Astrocyte (in vitro differentiated cells and primary cell): ENCODE measurements around the gene WDR27.

ENCODE experiments used
- CTCF ChIP-seq: IDR thresholded peaks from 2 replicates; pipeline ENCODE4 v1.5.1; 2011; ENCODE audit warnings: low read depth, mild to moderate bottlenecking, inconsistent platforms, low read length, moderate library complexity; ENCODE audit not compliant: insufficient read depth
- EZH2 ChIP-seq: IDR thresholded peaks from 2 replicates; pipeline ENCODE4 v1.6.1; 2012; ENCODE audit warnings: mild to moderate bottlenecking, low read length, inconsistent platforms; ENCODE audit not compliant: insufficient read depth

DNA sequence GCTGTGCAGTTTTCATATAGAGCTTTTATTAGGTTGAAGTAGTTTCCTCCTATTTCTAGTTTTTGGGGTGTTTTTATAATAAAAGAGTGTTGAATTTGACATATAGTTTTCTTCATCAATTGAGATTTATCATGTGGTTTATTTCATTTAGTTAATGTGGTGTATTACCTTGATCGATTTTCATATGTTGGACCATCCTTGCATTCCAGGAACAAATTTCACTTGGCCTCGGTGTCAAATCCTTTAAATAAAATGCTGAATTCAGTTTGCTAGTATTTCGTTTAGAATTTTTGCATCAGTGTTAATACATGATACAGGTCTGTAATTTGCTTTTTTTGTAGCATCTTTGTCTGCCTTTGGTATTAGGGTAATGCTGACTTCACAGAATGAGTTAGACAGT, 43.6 kb upstream of the WDR27 start:
- TF ChIP-seq CTCF = no peak
- no peak for TF ChIP-seq EZH2
